Measurements from ENCODE around the gene SF3A2. TPM values are rescaled to one million over a fixed set of nuclear protein-coding genes. Genes with fewer than 3 reads are reported as not detected.

The SF3A2 gene
- total and polyA plus RNA-seq, 2 experiments from 2014 or later, result 67.7 to 128 TPM

DNA sequence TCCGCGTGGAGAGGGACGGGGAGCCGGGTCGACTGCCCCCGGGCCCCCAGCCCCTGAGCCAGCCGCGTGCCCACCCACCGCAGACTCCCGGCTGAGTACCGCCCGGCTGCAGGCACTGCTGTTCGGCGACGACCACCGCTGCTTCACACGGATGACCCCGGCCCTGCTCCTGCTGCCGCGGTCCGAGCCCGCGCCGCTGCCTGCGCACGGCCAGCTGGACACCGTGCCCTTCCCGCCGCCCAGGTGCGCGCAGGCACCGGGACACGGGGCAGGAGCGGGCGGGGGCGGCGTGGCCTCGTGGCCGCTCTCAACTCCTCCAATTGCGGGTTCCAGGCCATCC, 14.1 kb downstream of the SF3A2 start:
- no peaks in the 10 kb centered on the region; the same call in 1 of the 2 replicates for H4K20me1 ChIP-seq (replicated peaks; ENCODE audit: insufficient read depth)
- H3K9me3 Mint-ChIP-seq, result no peaks in the 10 kb centered on the region
- no peaks in the 10 kb centered on the region for H3K9me2 ChIP-seq (ENCODE audit: insufficient read depth)
- peaks cover 17% of the 10 kb centered on the region for H3K36me3 Mint-ChIP-seq (ENCODE audit: low read depth)
- H3K27ac Mint-ChIP-seq, result no peak overlapping the region
- TF ChIP-seq, protein P1, sequence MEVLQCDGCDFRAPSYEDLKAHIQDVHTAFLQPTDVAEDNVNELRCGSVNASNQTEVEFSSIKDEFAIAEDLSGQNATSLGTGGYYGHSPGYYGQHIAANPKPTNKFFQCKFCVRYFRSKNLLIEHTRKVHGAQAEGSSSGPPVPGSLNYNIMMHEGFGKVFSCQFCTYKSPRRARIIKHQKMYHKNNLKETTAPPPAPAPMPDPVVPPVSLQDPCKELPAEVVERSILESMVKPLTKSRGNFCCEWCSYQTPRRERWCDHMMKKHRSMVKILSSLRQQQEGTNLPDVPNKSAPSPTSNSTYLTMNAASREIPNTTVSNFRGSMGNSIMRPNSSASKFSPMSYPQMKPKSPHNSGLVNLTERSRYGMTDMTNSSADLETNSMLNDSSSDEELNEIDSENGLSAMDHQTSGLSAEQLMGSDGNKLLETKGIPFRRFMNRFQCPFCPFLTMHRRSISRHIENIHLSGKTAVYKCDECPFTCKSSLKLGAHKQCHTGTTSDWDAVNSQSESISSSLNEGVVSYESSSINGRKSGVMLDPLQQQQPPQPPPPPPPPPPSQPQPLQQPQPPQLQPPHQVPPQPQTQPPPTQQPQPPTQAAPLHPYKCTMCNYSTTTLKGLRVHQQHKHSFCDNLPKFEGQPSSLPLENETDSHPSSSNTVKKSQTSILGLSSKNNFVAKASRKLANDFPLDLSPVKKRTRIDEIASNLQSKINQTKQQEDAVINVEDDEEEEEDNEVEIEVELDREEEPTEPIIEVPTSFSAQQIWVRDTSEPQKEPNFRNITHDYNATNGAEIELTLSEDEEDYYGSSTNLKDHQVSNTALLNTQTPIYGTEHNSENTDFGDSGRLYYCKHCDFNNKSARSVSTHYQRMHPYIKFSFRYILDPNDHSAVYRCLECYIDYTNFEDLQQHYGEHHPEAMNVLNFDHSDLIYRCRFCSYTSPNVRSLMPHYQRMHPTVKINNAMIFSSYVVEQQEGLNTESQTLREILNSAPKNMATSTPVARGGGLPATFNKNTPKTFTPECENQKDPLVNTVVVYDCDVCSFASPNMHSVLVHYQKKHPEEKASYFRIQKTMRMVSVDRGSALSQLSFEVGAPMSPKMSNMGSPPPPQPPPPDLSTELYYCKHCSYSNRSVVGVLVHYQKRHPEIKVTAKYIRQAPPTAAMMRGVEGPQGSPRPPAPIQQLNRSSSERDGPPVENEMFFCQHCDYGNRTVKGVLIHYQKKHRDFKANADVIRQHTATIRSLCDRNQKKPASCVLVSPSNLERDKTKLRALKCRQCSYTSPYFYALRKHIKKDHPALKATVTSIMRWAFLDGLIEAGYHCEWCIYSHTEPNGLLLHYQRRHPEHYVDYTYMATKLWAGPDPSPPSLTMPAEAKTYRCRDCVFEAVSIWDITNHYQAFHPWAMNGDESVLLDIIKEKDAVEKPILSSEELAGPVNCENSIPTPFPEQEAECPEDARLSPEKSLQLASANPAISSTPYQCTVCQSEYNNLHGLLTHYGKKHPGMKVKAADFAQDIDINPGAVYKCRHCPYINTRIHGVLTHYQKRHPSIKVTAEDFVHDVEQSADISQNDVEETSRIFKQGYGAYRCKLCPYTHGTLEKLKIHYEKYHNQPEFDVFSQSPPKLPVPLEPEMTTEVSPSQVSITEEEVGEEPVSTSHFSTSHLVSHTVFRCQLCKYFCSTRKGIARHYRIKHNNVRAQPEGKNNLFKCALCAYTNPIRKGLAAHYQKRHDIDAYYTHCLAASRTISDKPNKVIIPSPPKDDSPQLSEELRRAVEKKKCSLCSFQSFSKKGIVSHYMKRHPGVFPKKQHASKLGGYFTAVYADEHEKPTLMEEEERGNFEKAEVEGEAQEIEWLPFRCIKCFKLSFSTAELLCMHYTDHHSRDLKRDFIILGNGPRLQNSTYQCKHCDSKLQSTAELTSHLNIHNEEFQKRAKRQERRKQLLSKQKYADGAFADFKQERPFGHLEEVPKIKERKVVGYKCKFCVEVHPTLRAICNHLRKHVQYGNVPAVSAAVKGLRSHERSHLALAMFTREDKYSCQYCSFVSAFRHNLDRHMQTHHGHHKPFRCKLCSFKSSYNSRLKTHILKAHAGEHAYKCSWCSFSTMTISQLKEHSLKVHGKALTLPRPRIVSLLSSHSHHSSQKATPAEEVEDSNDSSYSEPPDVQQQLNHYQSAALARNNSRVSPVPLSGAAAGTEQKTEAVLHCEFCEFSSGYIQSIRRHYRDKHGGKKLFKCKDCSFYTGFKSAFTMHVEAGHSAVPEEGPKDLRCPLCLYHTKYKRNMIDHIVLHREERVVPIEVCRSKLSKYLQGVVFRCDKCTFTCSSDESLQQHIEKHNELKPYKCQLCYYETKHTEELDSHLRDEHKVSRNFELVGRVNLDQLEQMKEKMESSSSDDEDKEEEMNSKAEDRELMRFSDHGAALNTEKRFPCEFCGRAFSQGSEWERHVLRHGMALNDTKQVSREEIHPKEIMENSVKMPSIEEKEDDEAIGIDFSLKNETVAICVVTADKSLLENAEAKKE (CRISPR knock-in tag; IDR thresholded peaks at IDR 0.05), result no peak
- TF ChIP-seq EZH2phosphoT487 (IDR thresholded peaks at IDR 0.05; ENCODE audit: unreplicated experiment), result no peak
- TF ChIP-seq, protein P2, sequence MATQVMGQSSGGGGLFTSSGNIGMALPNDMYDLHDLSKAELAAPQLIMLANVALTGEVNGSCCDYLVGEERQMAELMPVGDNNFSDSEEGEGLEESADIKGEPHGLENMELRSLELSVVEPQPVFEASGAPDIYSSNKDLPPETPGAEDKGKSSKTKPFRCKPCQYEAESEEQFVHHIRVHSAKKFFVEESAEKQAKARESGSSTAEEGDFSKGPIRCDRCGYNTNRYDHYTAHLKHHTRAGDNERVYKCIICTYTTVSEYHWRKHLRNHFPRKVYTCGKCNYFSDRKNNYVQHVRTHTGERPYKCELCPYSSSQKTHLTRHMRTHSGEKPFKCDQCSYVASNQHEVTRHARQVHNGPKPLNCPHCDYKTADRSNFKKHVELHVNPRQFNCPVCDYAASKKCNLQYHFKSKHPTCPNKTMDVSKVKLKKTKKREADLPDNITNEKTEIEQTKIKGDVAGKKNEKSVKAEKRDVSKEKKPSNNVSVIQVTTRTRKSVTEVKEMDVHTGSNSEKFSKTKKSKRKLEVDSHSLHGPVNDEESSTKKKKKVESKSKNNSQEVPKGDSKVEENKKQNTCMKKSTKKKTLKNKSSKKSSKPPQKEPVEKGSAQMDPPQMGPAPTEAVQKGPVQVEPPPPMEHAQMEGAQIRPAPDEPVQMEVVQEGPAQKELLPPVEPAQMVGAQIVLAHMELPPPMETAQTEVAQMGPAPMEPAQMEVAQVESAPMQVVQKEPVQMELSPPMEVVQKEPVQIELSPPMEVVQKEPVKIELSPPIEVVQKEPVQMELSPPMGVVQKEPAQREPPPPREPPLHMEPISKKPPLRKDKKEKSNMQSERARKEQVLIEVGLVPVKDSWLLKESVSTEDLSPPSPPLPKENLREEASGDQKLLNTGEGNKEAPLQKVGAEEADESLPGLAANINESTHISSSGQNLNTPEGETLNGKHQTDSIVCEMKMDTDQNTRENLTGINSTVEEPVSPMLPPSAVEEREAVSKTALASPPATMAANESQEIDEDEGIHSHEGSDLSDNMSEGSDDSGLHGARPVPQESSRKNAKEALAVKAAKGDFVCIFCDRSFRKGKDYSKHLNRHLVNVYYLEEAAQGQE (IDR thresholded peaks at IDR 0.05; ENCODE audit: unreplicated experiment), result no peak
- TF ChIP-seq STAT1 (IDR thresholded peaks at IDR 0.05; ENCODE audit: unreplicated experiment), result no peak
- TF ChIP-seq ZNF331 (CRISPR knock-in tag; IDR thresholded peaks at IDR 0.05; ENCODE audit: low read depth), result no peak
- TF ChIP-seq NANOG (IDR thresholded peaks at IDR 0.05; ENCODE audit: borderline replicate concordance), result no peak
- TF ChIP-seq, protein P3, sequence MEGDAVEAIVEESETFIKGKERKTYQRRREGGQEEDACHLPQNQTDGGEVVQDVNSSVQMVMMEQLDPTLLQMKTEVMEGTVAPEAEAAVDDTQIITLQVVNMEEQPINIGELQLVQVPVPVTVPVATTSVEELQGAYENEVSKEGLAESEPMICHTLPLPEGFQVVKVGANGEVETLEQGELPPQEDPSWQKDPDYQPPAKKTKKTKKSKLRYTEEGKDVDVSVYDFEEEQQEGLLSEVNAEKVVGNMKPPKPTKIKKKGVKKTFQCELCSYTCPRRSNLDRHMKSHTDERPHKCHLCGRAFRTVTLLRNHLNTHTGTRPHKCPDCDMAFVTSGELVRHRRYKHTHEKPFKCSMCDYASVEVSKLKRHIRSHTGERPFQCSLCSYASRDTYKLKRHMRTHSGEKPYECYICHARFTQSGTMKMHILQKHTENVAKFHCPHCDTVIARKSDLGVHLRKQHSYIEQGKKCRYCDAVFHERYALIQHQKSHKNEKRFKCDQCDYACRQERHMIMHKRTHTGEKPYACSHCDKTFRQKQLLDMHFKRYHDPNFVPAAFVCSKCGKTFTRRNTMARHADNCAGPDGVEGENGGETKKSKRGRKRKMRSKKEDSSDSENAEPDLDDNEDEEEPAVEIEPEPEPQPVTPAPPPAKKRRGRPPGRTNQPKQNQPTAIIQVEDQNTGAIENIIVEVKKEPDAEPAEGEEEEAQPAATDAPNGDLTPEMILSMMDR (conservative IDR thresholded peaks at IDR 0.05; ENCODE audit: low read depth in 2 of 2), result no peak
- TF ChIP-seq JUNB (IDR thresholded peaks at IDR 0.05; ENCODE audit: unreplicated experiment), result no peak
- TF ChIP-seq CREB1 (CRISPR knock-in tag; IDR thresholded peaks at IDR 0.05; ENCODE audit: low read depth), result no peak
- TF ChIP-seq EZH2 (IDR thresholded peaks at IDR 0.05; ENCODE audit: low read depth, unreplicated experiment), result no peak
- no peak for TF ChIP-seq ZNF114 (CRISPR knock-in tag; IDR thresholded peaks at IDR 0.05)
- TF ChIP-seq, protein P4, sequence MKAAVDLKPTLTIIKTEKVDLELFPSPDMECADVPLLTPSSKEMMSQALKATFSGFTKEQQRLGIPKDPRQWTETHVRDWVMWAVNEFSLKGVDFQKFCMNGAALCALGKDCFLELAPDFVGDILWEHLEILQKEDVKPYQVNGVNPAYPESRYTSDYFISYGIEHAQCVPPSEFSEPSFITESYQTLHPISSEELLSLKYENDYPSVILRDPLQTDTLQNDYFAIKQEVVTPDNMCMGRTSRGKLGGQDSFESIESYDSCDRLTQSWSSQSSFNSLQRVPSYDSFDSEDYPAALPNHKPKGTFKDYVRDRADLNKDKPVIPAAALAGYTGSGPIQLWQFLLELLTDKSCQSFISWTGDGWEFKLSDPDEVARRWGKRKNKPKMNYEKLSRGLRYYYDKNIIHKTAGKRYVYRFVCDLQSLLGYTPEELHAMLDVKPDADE (IDR thresholded peaks at IDR 0.05), result no peak
- no peak for TF ChIP-seq POLR2AphosphoS5 (IDR thresholded peaks at IDR 0.05; ENCODE audit: low read depth)
- H3K27me3 Mint-ChIP-seq (ENCODE audit: insufficient read depth, low read depth, poor library complexity), result peaks cover 35% of the 10 kb centered on the region
- DNase-seq (ENCODE audit: low spot score) (no peak), ATAC-seq (no peak)
- no peaks in the 10 kb centered on the region for H3K36me3 ChIP-seq (ENCODE audit: insufficient read depth)
- peaks cover 4% of the 10 kb centered on the region; the same call in 1 of the 2 replicates for H3F3A ChIP-seq (replicated peaks; ENCODE audit: low read depth)
- peaks cover 3% of the 10 kb centered on the region; the same call in 2 of the 3 replicates for H3K4me1 Mint-ChIP-seq
- no peak overlapping the region for H3K4me2 ChIP-seq
- H3K4me1 ChIP-seq (ENCODE audit: insufficient read depth), result peaks cover 5% of the 10 kb centered on the region; the same call in 1 of the 2 replicates
- H3K27ac ChIP-seq (ENCODE audit: low read depth), result no peak overlapping the region
- H3K79me2 ChIP-seq (replicated peaks; ENCODE audit: insufficient read depth), result no peaks in the 10 kb centered on the region
- H3K27me3 ChIP-seq (ENCODE audit: insufficient read depth), result peaks cover 21% of the 10 kb centered on the region
- H3K4me3 ChIP-seq, result no peak overlapping the region
- no peak overlapping the region for H3K4me3 Mint-ChIP-seq
- H2AFZ ChIP-seq, result no peak overlapping the region

All from GM23338 (cell line).